ENCODE results near the gene BMERB1.

Gene BMERB1

DNA sequence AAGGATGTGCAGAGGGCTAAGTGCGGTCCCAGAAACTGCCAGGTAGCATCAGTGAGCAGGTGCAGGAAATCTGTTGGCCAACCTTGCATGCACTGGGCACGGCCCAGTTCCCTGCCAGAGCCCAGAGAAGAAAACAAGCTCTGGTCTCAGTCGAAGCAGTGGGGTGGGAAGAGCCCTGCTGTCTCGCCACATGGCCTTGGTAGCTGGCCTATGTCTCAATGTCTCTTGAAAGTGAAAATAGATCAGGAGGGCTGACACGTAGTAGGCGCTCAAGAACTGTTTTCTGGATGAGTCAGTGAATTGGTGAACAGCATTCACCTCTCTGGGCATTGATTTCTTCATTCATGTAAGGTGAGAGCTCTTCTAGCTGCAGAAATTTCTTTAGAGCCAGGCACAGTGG lies 118.1 kb downstream of the BMERB1 start:
- no peak overlapping the region for H3K4me3 ChIP-seq (ENCODE audit: low read length)
- TF ChIP-seq CTCF (IDR thresholded peaks at IDR 0.05; ENCODE audit: insufficient read depth, low read depth, low read length, missing control alignments) = no peak
- DNase-seq (ENCODE audit: low read depth) = no peak

GRCh38 chr16:15553313-15554088 lies 119.1 kb downstream of the BMERB1 start:
- H3K4me3 ChIP-seq (ENCODE audit: low read length) = no peak overlapping the region
- no peak for TF ChIP-seq CTCF (IDR thresholded peaks at IDR 0.05; ENCODE audit: insufficient read depth, low read depth, low read length, missing control alignments)
- peak; percentile 26 for DNase-seq (ENCODE audit: low read depth)

DNA sequence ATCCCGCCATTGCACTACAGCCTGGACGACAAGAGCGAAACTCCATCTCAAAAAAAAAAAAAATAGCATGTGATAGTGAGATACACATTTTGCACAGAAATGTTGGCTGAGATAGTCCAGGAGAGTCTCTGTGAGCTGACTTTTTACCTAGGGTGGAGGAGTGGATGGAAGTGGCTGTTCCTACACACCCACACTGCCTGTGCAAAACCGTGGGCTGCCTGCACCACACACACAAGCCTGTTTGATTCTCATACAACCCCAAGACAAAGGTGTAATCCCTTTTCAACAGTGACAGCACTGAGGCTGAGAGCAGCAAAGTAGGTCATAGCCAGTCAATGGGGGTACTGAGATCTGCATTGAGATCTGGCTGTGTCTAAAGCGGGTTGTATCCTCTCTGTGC lies 121.7 kb downstream of the BMERB1 start:
- no peak for TF ChIP-seq CTCF (IDR thresholded peaks at IDR 0.05; ENCODE audit: insufficient read depth, low read depth, low read length, missing control alignments)
- DNase-seq (ENCODE audit: low read depth) = no peak
- no peak overlapping the region for H3K4me3 ChIP-seq (ENCODE audit: low read length)

DNA sequence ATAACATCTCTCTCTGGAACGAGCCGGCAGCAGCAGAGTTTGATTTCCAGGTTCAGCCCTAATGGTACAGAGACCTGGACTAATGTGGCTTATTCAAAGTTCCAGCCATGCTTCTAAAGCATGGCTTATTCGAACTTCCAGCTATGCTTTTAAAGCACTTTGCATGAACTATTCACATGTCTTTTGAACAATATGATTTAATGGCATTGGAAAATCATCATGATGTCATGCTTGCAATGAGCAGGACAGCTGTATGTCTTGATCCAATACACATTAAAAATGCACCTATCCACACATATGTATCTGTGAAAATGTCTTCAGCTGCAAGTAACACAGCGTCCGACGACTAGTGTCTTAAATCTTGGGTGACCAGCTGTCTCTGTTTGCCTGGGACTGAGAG lies 122.9 kb downstream of the BMERB1 start:
- H3K4me3 ChIP-seq (ENCODE audit: low read length) = no peak overlapping the region
- no peak for DNase-seq (ENCODE audit: low read depth)
- no peak for TF ChIP-seq CTCF (IDR thresholded peaks at IDR 0.05; ENCODE audit: insufficient read depth, low read depth, low read length, missing control alignments)

- no peak overlapping the region for H3K4me3 ChIP-seq (ENCODE audit: low read length)
- no peak for TF ChIP-seq CTCF (IDR thresholded peaks at IDR 0.05; ENCODE audit: insufficient read depth, low read depth, low read length, missing control alignments)
- DNase-seq (ENCODE audit: low read depth) = no peak
These were observed 124.8 kb downstream of the BMERB1 start for GRCh38 chr16:15559176-15559575.

GRCh38 chr16:15564604-15565339 lies 130.4 kb downstream of the BMERB1 start:
- no peak for TF ChIP-seq CTCF (IDR thresholded peaks at IDR 0.05; ENCODE audit: insufficient read depth, low read depth, low read length, missing control alignments)
- no peak overlapping the region for H3K4me3 ChIP-seq (ENCODE audit: low read length)
- no peak for DNase-seq (ENCODE audit: low read depth)
